Heart left ventricle (tissue), 16 donors: ENCODE data around the gene TXNDC9. TPM values are rescaled to one million over a fixed set of nuclear protein-coding genes. Genes with fewer than 3 reads are reported as not detected.
"Not testable (repeated sequence)": the region's sequence is repeated elsewhere in the genome, so short reads cannot be mapped to it uniquely, and the experiment has no call there.

Source experiments
- ATAC-seq, 4 donors: fragments of 200-7000 bp; cut with Tn5 transposase; one replicate each; pipeline ENCODE4 v1.9.1; 2020 to 2022; ENCODE audit warnings: moderate library complexity in 4 of 4, mild to moderate bottlenecking in 3 of 4, moderate number of reproducible peaks in 1 of 4
- DNase-seq, 5 donors: peaks; one replicate each; pipeline ENCODE4 v3.0.0-alpha.2; 2020
- H3K27ac ChIP-seq, 12 donors: fragments of 200-600 bp; sonication (generic) in 4 of 12; one replicate each; pipeline versions ENCODE4 v1.5.0 to v1.8.0; 2016 to 2022; ENCODE audit warnings: mild to moderate bottlenecking in 2 of 12
- H3K27me3 ChIP-seq, 9 donors: fragments of 200-600 bp; sonication (generic) in 2 of 9; one replicate each; pipeline versions ENCODE4 v1.5.1 to v1.8.0; 2016 to 2022; ENCODE audit warnings: mild to moderate bottlenecking in 3 of 9
- H3K36me3 ChIP-seq, 9 donors: fragments of 200-600 bp; sonication (generic) in 2 of 9; one replicate each; pipeline versions ENCODE4 v1.5.0 to v1.8.0; 2018 to 2022; ENCODE audit warnings: mild to moderate bottlenecking in 2 of 9
- H3K4me1 ChIP-seq, 12 donors: fragments of 200-600 bp; sonication (generic) in 4 of 12; one replicate each; pipeline versions ENCODE4 v1.5.0 to v1.8.0; 2016 to 2022; ENCODE audit warnings: mild to moderate bottlenecking in 3 of 12
- H3K4me3 ChIP-seq, 12 donors: fragments of 200-600 bp; sonication (generic) in 4 of 12; one replicate each; pipeline versions ENCODE4 v1.5.0 to v1.8.0; 2017 to 2022; ENCODE audit warnings: mild to moderate bottlenecking in 9 of 12, moderate library complexity in 4 of 12
- H3K9me3 ChIP-seq, 12 donors: fragments of 200-600 bp; sonication (generic) in 4 of 12; one replicate each; pipeline versions ENCODE4 v1.5.0 to v1.8.0; 2016 to 2022; ENCODE audit warnings: mild to moderate bottlenecking in 1 of 12
- CTCF ChIP-seq, 12 donors: fragments of 200-600 bp; sonication (generic) in 4 of 12; IDR thresholded peaks; one replicate each; pipeline versions ENCODE4 v1.5.0 to v1.8.0; 2018 to 2022; ENCODE audit warnings: antibody characterized with exemption in 12 of 12, mild to moderate bottlenecking in 5 of 12
- POLR2A ChIP-seq, 2 donors: fragments of 450-650 bp; IDR thresholded peaks; one replicate each; pipeline ENCODE4 v1.6.1; 2017; ENCODE audit warnings: antibody characterized with exemption in 2 of 2, mild to moderate bottlenecking in 2 of 2, moderate library complexity in 2 of 2
- WGBS, 4 donors: extraction: QIAGEN DNeasy Blood & Tissue Kit in 2 of 4; methylation state at CpG; one replicate each; pipeline versions ENCODE4 v1.1.5 to v1.1.7; 2013 to 2018; 5-methylcytosine and 5-hydroxymethylcytosine counted together
- intact Hi-C, 10 donors: fragments of 100-400 bp; cut with DNase I; formaldehyde crosslinking; loops; one replicate each; pipeline versions ENCODE4 v1.11.1 to v1.14.2; 2022
- polyA plus RNA-seq, 2 donors: library from polyadenylated mRNA; stranded (reverse); fragments of 200-250 nt; gene quantifications; one replicate each; pipeline ENCODE4 v1.2.3, GENCODE V29; 2013
- total RNA-seq, 9 donors: library from RNA; depleted of rRNA in 2 of 9; stranded (reverse); fragments of >200 nt in 2 of 9; fragmentation: NEBNext Ultra II Directional in 3 of 9; extraction: Animal tissue kit (Norgen Biotek cat#: 25700) in 3 of 9; gene quantifications; one replicate each; pipeline versions ENCODE4 v1.1.0 to v1.2.4, GENCODE V29; 2016 to 2023
- donor health status: ischemic (EF 13 %, LVEDD 7.1; RV severe dilation, severe dysfunction).
- donor health status: healthy with polysubstance abuse.
- donor health status: DM: no; HTN: yes; CAD: no.
- donor health status: DM: no; HTN: no; CAD: no.
- donor health status: ischemic (EF 25% LVEDD 6.9; RV normal size, moderate dysfunction).
- donor health status: ischemic (EF 25% LVEDD 5.7; RV mildly dilated, moderate dysfunction).
- donor health status: healthy.
- donor health status: DM: yes; HTN: yes; CAD: no.
- donor health status: ischemic (EF 35%, LVEDD 5.7; RV mildly dilated, moderate dysfunction).
- donor health status: nonischemic (EF 11% LVEDD 7.7; RV severe dilation, severe dysfunction).
- donor health status: DM: yes; HTN: yes; CAD: no.
- donor health status: PGD.
- donor health status: ischemic (EF 29% LVEDD 5.4; RV normal size, mild dysfunction).
- donor health status: nonischemic (EF 23%, LVEDD 6.1; RV moderate dilation, normal function).

Gene TXNDC9
- total and polyA plus RNA-seq, 11 donors, result 15.8 to 37.5 (median 22.7) TPM

GRCh38 chr2:99377879-99378278, 41.7 kb upstream of the TXNDC9 start:
- DNase-seq (no peak), ATAC-seq (no peak)
- Histone ChIP-seq H3K27ac (no peak overlapping the region), H3K4me1 (no peaks in the 10 kb centered on the region), H3K9me3 (peaks cover 0 to 18% (median 0%) of the 10 kb centered on the region in 12 donors), H3K36me3 (peaks cover 0 to 98% (median 95%) of the 10 kb centered on the region in 9 donors), H3K4me3 (no peak overlapping the region), H3K27me3 (no peaks in the 10 kb centered on the region)
- 89 to 100% (median 99%) methylated on average over 1 of the region's 1 CpG for WGBS, 4 donors
- TF ChIP-seq POLR2A (IDR thresholded peaks at IDR 0.05) (no peak), CTCF (IDR thresholded peaks at IDR 0.05) (no peak)
- intact Hi-C loops, result loop anchor here in 1 of 10 donors (10.0 kb wide), 1 partner anchor 47 kb away; no protein-coding TSS in a partner anchor

GRCh38 chr2:99376254-99376864, 40.2 kb upstream of the TXNDC9 start:
- no peaks in the 10 kb centered on the region for H3K27me3 ChIP-seq
- H3K4me1 ChIP-seq, result no peaks in the 10 kb centered on the region
- no peak for TF ChIP-seq CTCF (IDR thresholded peaks at IDR 0.05)
- no peak for TF ChIP-seq POLR2A (IDR thresholded peaks at IDR 0.05)
- DNase-seq (no peak), ATAC-seq (no peak)
- 96 to 97% (median 97%) methylated on average over 7 of the region's 7 CpGs for WGBS, 4 donors
- no peak overlapping the region for H3K27ac ChIP-seq
- peaks cover 0 to 99% (median 96%) of the 10 kb centered on the region in 9 donors for H3K36me3 ChIP-seq
- H3K4me3 ChIP-seq, result no peak overlapping the region
- intact Hi-C loops, result loop anchor here in 1 of 10 donors (10.0 kb wide), 1 partner anchor 48 kb away; no protein-coding TSS in a partner anchor
- peaks cover 0 to 19% (median 0%) of the 10 kb centered on the region in 12 donors for H3K9me3 ChIP-seq

GRCh38 chr2:99374747-99375146, 38.6 kb upstream of the TXNDC9 start:
- intact Hi-C loops, result loop anchor here in 1 of 10 donors (10.0 kb wide), 1 partner anchor 50 kb away; no protein-coding TSS in a partner anchor
- Histone ChIP-seq H3K4me1 (no peaks in the 10 kb centered on the region), H3K27me3 (no peaks in the 10 kb centered on the region), H3K36me3 (peaks cover 0 to 100% (median 96%) of the 10 kb centered on the region in 9 donors), H3K27ac (no peak overlapping the region), H3K9me3 (peaks cover 0 to 19% (median 0%) of the 10 kb centered on the region in 12 donors), H3K4me3 (no peak overlapping the region)
- ATAC-seq (no peak), DNase-seq (no peak)
- no peak for TF ChIP-seq CTCF (IDR thresholded peaks at IDR 0.05)

- DNase-seq, result no peak
- peaks cover 0 to 19% (median 0%) of the 10 kb centered on the region in 12 donors for H3K9me3 ChIP-seq
- 97 to 99% (median 98%) methylated on average over 4 of the region's 4 CpGs for WGBS, 4 donors
Measured at GRCh38 chr2:99373144-99373543, 37.0 kb upstream of the TXNDC9 start.

GRCh38 chr2:99368854-99369253, 32.7 kb upstream of the TXNDC9 start:
- ATAC-seq, H3K27me3 ChIP-seq, H3K4me1 ChIP-seq, H3K9me3 ChIP-seq, DNase-seq, intact Hi-C loops, H3K4me3 ChIP-seq, H3K27ac ChIP-seq: not testable (repeated sequence)
- H3K36me3 ChIP-seq, result peaks cover 0 to 100% (median 98%) of the 10 kb centered on the region in 9 donors
- 96 to 98% (median 98%) methylated on average over 5 of the region's 5 CpGs for WGBS, 4 donors

More at GRCh38 chr2:99373144-99373543, 37.0 kb upstream of the TXNDC9 start:
- no peak for TF ChIP-seq CTCF (IDR thresholded peaks at IDR 0.05)
- TF ChIP-seq POLR2A (IDR thresholded peaks at IDR 0.05), result no peak
- intact Hi-C loops, result loop anchor here in 1 of 10 donors (10.0 kb wide), 1 partner anchor 52 kb away; no protein-coding TSS in a partner anchor
- no peaks in the 10 kb centered on the region for H3K27me3 ChIP-seq
- no peaks in the 10 kb centered on the region for H3K4me1 ChIP-seq
- peaks cover 0 to 100% (median 96%) of the 10 kb centered on the region in 9 donors for H3K36me3 ChIP-seq
- no peak for ATAC-seq
- H3K27ac ChIP-seq, result no peak overlapping the region
- H3K4me3 ChIP-seq, result no peak overlapping the region
